Mesendoderm (in vitro differentiated cells): Measurements from ENCODE around the gene TLE4.

Source experiments
- DNase-seq: peaks from one replicate; pipeline ENCODE4 v3.0.0; 2013
- H2AK5ac ChIP-seq: 2 replicates; pipeline ENCODE4 v1.6.1; 2013; ENCODE audit warnings: low read length, inconsistent platforms
- H2BK120ac ChIP-seq: 2 replicates; pipeline ENCODE4 v1.6.1; 2013; ENCODE audit warnings: low read depth, mild to moderate bottlenecking, low read length, moderate library complexity, mixed read lengths
- H2BK15ac ChIP-seq: replicated peaks from 2 replicates; pipeline ENCODE4 v1.6.1; 2013; ENCODE audit warnings: low read depth, mild to moderate bottlenecking, moderate library complexity
- H2BK5ac ChIP-seq: 2 replicates; pipeline ENCODE4 v1.6.1; 2013; ENCODE audit warnings: low read length, inconsistent platforms
- H3K18ac ChIP-seq: 2 replicates; pipeline ENCODE4 v1.6.1; 2013; ENCODE audit warnings: mild to moderate bottlenecking, low read length, mixed read lengths
- H3K23ac ChIP-seq: one replicate; pipeline ENCODE4 v1.6.1; 2013; ENCODE audit warnings: low read length
- H3K27ac ChIP-seq: 2 replicates; pipeline ENCODE4 v1.5.1; 2013; ENCODE audit warnings: low read depth, mild to moderate bottlenecking, inconsistent platforms, low read length, moderate library complexity
- H3K27me3 ChIP-seq: 2 replicates; pipeline ENCODE4 v1.6.1; 2013; ENCODE audit warnings: low read length, control low read depth, mild to moderate bottlenecking, inconsistent platforms; ENCODE audit not compliant: insufficient read depth, poor library complexity
- H3K36me3 ChIP-seq: 2 replicates; pipeline ENCODE4 v1.6.1; 2013; ENCODE audit warnings: low read length, inconsistent platforms; ENCODE audit not compliant: control insufficient read depth, insufficient read depth
- H3K4ac ChIP-seq: one replicate; pipeline ENCODE4 v1.6.1; 2013; ENCODE audit warnings: low read depth, mild to moderate bottlenecking, low read length, moderate library complexity
- H3K4me1 ChIP-seq: 2 replicates; pipeline ENCODE4 v1.6.1; 2013; ENCODE audit warnings: low read depth, low read length, inconsistent platforms; ENCODE audit not compliant: control insufficient read depth
- H3K4me2 ChIP-seq: 2 replicates; pipeline ENCODE4 v1.6.1; 2013; ENCODE audit warnings: low read length
- H3K4me3 ChIP-seq: 2 replicates; pipeline ENCODE4 v1.5.1; 2013; ENCODE audit warnings: mild to moderate bottlenecking, low read length
- H3K56ac ChIP-seq: one replicate; pipeline ENCODE4 v1.6.1; 2013; ENCODE audit warnings: low read length
- H3K79me1 ChIP-seq: 2 replicates; pipeline ENCODE4 v1.6.1; 2013; ENCODE audit warnings: low read length, inconsistent platforms
- H3K79me2 ChIP-seq: 2 replicates; pipeline ENCODE4 v1.6.1; 2013; ENCODE audit warnings: mild to moderate bottlenecking, low read length; ENCODE audit not compliant: control insufficient read depth, insufficient read depth
- H3K9ac ChIP-seq: 2 replicates; pipeline ENCODE4 v1.6.1; 2013; ENCODE audit warnings: low read length, inconsistent platforms
- H4K5ac ChIP-seq: one replicate; pipeline ENCODE4 v1.6.1; 2013; ENCODE audit warnings: low read length
- H4K8ac ChIP-seq: one replicate; pipeline ENCODE4 v1.6.1; 2013; ENCODE audit warnings: low read depth, mild to moderate bottlenecking, control low read depth, low read length, moderate library complexity
- WGBS: extraction: QIAGEN DNeasy Blood & Tissue Kit; methylation state at CpG from one replicate; pipeline ENCODE4 v1.1.7; 2013; ENCODE audit warnings: low lambda C conversion rate, missing lambda C conversion rate; ENCODE audit not compliant: insufficient coverage; ENCODE audit errors: extremely low coverage; 5-methylcytosine and 5-hydroxymethylcytosine counted together

Gene TLE4

DNA sequence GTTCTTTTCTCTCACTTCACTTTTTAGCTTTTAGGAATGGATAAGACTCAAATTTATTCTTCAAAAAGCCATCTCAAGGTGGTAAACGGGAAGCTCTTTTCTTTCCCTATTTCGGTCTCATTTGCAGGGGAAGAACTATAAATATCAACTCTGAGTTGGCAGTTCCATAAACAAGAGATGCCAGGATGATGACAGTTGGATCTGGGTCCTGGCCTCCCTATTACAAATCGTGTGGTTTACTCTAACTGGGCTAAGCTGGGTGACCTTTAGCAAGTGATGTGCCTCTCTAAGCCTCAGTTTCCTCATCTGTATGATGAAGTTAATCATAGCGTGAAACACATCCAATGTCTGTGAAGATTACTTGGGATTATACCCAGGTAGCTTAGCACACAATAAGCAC lies 44.2 kb downstream of the TLE4 start:
- Histone ChIP-seq H2BK120ac (no peak overlapping the region), H3K27me3 (no peaks in the 10 kb centered on the region)

DNA sequence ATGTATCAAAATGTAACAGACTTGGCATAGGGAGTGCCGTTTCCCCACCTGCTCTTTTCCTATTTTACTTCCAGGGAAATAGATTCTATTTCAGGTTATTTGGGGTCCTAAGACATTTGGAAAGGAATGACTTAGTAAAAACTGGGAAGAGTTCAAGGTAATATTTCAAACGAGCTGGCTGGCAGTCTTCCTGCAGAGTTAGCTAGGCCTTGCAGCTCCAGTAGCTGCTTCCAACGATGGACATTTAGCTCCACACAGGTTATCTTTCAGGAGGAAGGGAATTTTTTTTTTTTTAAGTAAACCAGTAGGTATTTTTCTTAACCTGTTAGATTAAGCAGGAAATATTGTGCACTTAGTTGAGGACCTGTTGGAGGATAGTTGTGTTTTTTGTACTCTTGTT lies 45.2 kb downstream of the TLE4 start:
- no peak overlapping the region for H2BK120ac ChIP-seq
- H4K8ac ChIP-seq, result no peak overlapping the region
- no peak overlapping the region for H4K5ac ChIP-seq
- H3K4me1 ChIP-seq, result peaks cover 2% of the 10 kb centered on the region
- H3K79me2 ChIP-seq, result peaks cover 3% of the 10 kb centered on the region
- no peak overlapping the region for H2BK15ac ChIP-seq
- no peak overlapping the region for H3K4me3 ChIP-seq
- no peak overlapping the region for H3K18ac ChIP-seq
- no CpG with 5 or more reads among the region's 3 CpGs for WGBS
- H3K56ac ChIP-seq, result no peak overlapping the region
- no peak overlapping the region for H2BK5ac ChIP-seq
- peaks cover 19% of the 10 kb centered on the region for H3K79me1 ChIP-seq
- DNase-seq, result no peak
- H3K9ac ChIP-seq, result no peak overlapping the region
- no peaks in the 10 kb centered on the region for H3K27me3 ChIP-seq
- H3K23ac ChIP-seq, result no peak overlapping the region
- no peak overlapping the region for H2AK5ac ChIP-seq
- no peaks in the 10 kb centered on the region for H3K36me3 ChIP-seq
- H3K4ac ChIP-seq, result no peak overlapping the region
- no peak overlapping the region for H3K4me2 ChIP-seq
- no peak overlapping the region for H3K27ac ChIP-seq

More for the DNA sequence above, 44.2 kb downstream of the TLE4 start:
- Histone ChIP-seq H2AK5ac (no peak overlapping the region), H3K4me3 (no peak overlapping the region), H3K4me2 (no peak overlapping the region), H4K8ac (no peak overlapping the region), H3K23ac (peak overlapping the region; percentile 25), H3K36me3 (no peaks in the 10 kb centered on the region), H3K79me1 (peaks cover 21% of the 10 kb centered on the region), H3K9ac (no peak overlapping the region), H3K4me1 (peaks cover 4% of the 10 kb centered on the region), H3K18ac (no peak overlapping the region), H3K27ac (no peak overlapping the region), H3K79me2 (peaks cover 4% of the 10 kb centered on the region), H3K56ac (no peak overlapping the region), H2BK5ac (no peak overlapping the region), H3K4ac (no peak overlapping the region), H2BK15ac (no peak overlapping the region), H4K5ac (no peak overlapping the region)
- peak; percentile 14 for DNase-seq
- no CpG with 5 or more reads among the region's 4 CpGs for WGBS

GRCh38 chr9:79617395-79617794 lies 45.6 kb downstream of the TLE4 start:
- H3K4me3 ChIP-seq, result no peak overlapping the region
- H4K8ac ChIP-seq, result no peak overlapping the region
- no peak overlapping the region for H3K4ac ChIP-seq
- no peak overlapping the region for H3K27ac ChIP-seq
- H2BK15ac ChIP-seq, result no peak overlapping the region
- no peak overlapping the region for H3K18ac ChIP-seq
- peaks cover 20% of the 10 kb centered on the region for H3K79me1 ChIP-seq
- WGBS, result no CpG with 5 or more reads among the region's 4 CpGs
- H3K9ac ChIP-seq, result no peak overlapping the region
- peaks cover 3% of the 10 kb centered on the region for H3K79me2 ChIP-seq
- H3K27me3 ChIP-seq, result no peaks in the 10 kb centered on the region
- H3K23ac ChIP-seq, result no peak overlapping the region
- no peak overlapping the region for H2AK5ac ChIP-seq
- no peak overlapping the region for H4K5ac ChIP-seq
- no peak overlapping the region for H3K56ac ChIP-seq
- H3K4me2 ChIP-seq, result no peak overlapping the region
- H3K36me3 ChIP-seq, result no peaks in the 10 kb centered on the region
- DNase-seq, result no peak
- H3K4me1 ChIP-seq, result peaks cover 2% of the 10 kb centered on the region
- no peak overlapping the region for H2BK5ac ChIP-seq
- H2BK120ac ChIP-seq, result no peak overlapping the region

DNA sequence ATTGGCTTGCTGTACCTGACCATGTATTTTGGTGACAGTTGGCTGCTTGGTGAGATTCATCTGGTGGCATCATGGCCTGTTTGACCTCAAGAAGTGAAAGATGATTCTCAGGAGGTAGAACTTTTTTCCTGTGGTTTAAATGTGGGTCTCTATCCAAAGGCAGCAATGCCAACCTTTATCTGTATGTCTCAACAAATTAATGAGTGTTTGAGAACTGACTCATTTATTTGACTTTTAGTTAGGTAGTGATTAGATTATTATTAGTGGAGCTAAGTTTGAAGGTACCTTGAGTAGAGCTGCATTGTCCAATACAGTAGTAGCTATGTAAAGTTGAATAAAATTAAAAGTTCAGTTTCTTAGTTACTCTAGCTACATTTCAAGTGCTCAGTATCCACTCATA lies 48.2 kb downstream of the TLE4 start:
- H3K27ac ChIP-seq, result no peak overlapping the region
- no peak overlapping the region for H3K23ac ChIP-seq
- no peak overlapping the region for H3K9ac ChIP-seq
- peaks cover 15% of the 10 kb centered on the region for H3K79me1 ChIP-seq
- H3K27me3 ChIP-seq, result no peaks in the 10 kb centered on the region
- no peak overlapping the region for H3K4me3 ChIP-seq
- H2AK5ac ChIP-seq, result no peak overlapping the region
- H2BK120ac ChIP-seq, result no peak overlapping the region
- H3K79me2 ChIP-seq, result peaks cover 4% of the 10 kb centered on the region
- H3K4ac ChIP-seq, result no peak overlapping the region
- H3K4me2 ChIP-seq, result no peak overlapping the region
- H2BK15ac ChIP-seq, result no peak overlapping the region
- H3K56ac ChIP-seq, result no peak overlapping the region
- H4K5ac ChIP-seq, result no peak overlapping the region
- no peak overlapping the region for H3K18ac ChIP-seq
- H4K8ac ChIP-seq, result no peak overlapping the region
- no peak for DNase-seq
- H3K36me3 ChIP-seq, result no peaks in the 10 kb centered on the region
- peaks cover 7% of the 10 kb centered on the region for H3K4me1 ChIP-seq
- no peak overlapping the region for H2BK5ac ChIP-seq

- H4K8ac ChIP-seq, result no peak overlapping the region
- no peak overlapping the region for H2AK5ac ChIP-seq
- no peak overlapping the region for H3K18ac ChIP-seq
- peak; percentile 64 for DNase-seq
- H2BK120ac ChIP-seq, result no peak overlapping the region
- no peak overlapping the region for H3K4ac ChIP-seq
- peaks cover 4% of the 10 kb centered on the region for H3K79me2 ChIP-seq
- H2BK5ac ChIP-seq, result no peak overlapping the region
- no peak overlapping the region for H4K5ac ChIP-seq
- peaks cover 12% of the 10 kb centered on the region for H3K79me1 ChIP-seq
- no peak overlapping the region for H3K23ac ChIP-seq
- H3K27ac ChIP-seq, result no peak overlapping the region
- no peaks in the 10 kb centered on the region for H3K36me3 ChIP-seq
- H3K4me3 ChIP-seq, result no peak overlapping the region
- H3K4me2 ChIP-seq, result no peak overlapping the region
- no peak overlapping the region for H3K9ac ChIP-seq
- H3K56ac ChIP-seq, result no peak overlapping the region
- no peaks in the 10 kb centered on the region for H3K27me3 ChIP-seq
- no peak overlapping the region for H2BK15ac ChIP-seq
- peaks cover 5% of the 10 kb centered on the region for H3K4me1 ChIP-seq
Measured at GRCh38 chr9:79621916-79622575, 50.3 kb downstream of the TLE4 start.
